Stimulated activated naive CD4-positive, alpha-beta T cell (primary cell): Measurements from ENCODE around the gene MAST4.

Experiments
- DNase-seq, 6 experiments: peaks; one replicate each; lab custom pipeline; 2025; lab: John Stamatoyannopoulos, UW

Gene MAST4

GRCh38 chr5:66848749-66849641 is 252.8 kb downstream of the MAST4 start:
- no peak for DNase-seq

- no peak for DNase-seq
Measured at GRCh38 chr5:66849803-66850202, 253.6 kb downstream of the MAST4 start.

- DNase-seq: no peak
Measured at GRCh38 chr5:66850354-66851075, 254.3 kb downstream of the MAST4 start.

- DNase-seq: no peak
Measured at GRCh38 chr5:66851306-66851705, 255.1 kb downstream of the MAST4 start.

GRCh38 chr5:66854416-66854815 is 258.2 kb downstream of the MAST4 start:
- DNase-seq: no peak

- DNase-seq: no peak
Measured at GRCh38 chr5:66856041-66856805, 260.0 kb downstream of the MAST4 start.

- no peak for DNase-seq
Measured at GRCh38 chr5:66859526-66859925, 263.3 kb downstream of the MAST4 start.

GRCh38 chr5:66860199-66860975 is 264.2 kb downstream of the MAST4 start:
- no peak for DNase-seq

GRCh38 chr5:66861402-66861801 is 265.2 kb downstream of the MAST4 start:
- no peak for DNase-seq

GRCh38 chr5:66862020-66862419 is 265.8 kb downstream of the MAST4 start:
- DNase-seq: no peak

GRCh38 chr5:66863243-66864170 is 267.3 kb downstream of the MAST4 start:
- no peak for DNase-seq

GRCh38 chr5:66864240-66864884 is 268.2 kb downstream of the MAST4 start:
- DNase-seq: no peak

GRCh38 chr5:66867618-66868322 is 271.6 kb downstream of the MAST4 start:
- DNase-seq: no peak

- no peak for DNase-seq
Measured at GRCh38 chr5:66869347-66869746, 273.2 kb downstream of the MAST4 start.

- no peak for DNase-seq
Measured at GRCh38 chr5:66870708-66871107, 274.5 kb downstream of the MAST4 start.

- DNase-seq: no peak
Measured at GRCh38 chr5:66871651-66872050, 275.5 kb downstream of the MAST4 start.

- no peak for DNase-seq
Measured at GRCh38 chr5:66872736-66873331, 276.6 kb downstream of the MAST4 start.

GRCh38 chr5:66874004-66874403 is 277.8 kb downstream of the MAST4 start:
- no peak for DNase-seq

- DNase-seq: no peak
Measured at GRCh38 chr5:66875315-66875714, 279.1 kb downstream of the MAST4 start.
